Right atrium auricular region (tissue), 2 donors: ENCODE data around the gene SLC39A11. TPM values are rescaled to one million over a fixed set of nuclear protein-coding genes. Genes with fewer than 3 reads are reported as not detected.
"Not testable (repeated sequence)": the region's sequence is repeated elsewhere in the genome, so short reads cannot be mapped to it uniquely, and the experiment has no call there.

ENCODE experiments used
- DNase-seq: peaks from one replicate; pipeline ENCODE4 v3.0.0-alpha.2; 2019; ENCODE audit warnings: low spot score
- H3K27ac ChIP-seq, 2 donors: fragments of 200-600 bp; sonication (generic); 1 replicate in 1 of 2; 2 replicates in 1 of 2; pipeline ENCODE4 v1.5.1; 2016 to 2019
- H3K27me3 ChIP-seq, 2 donors: fragments of 200-600 bp; sonication (generic); one replicate each; pipeline versions ENCODE4 v1.5.1 to v1.6.0; 2017 to 2019
- H3K36me3 ChIP-seq: fragments of 200-600 bp; sonication (generic); one replicate; pipeline ENCODE4 v1.5.1; 2016
- H3K4me1 ChIP-seq, 2 donors: fragments of 200-600 bp; sonication (generic); one replicate each; pipeline versions ENCODE4 v1.5.1 to v1.6.0; 2017 to 2019
- H3K4me3 ChIP-seq, 2 donors: fragments of 200-600 bp; sonication (generic); 1 replicate in 1 of 2; 2 replicates in 1 of 2; pipeline ENCODE4 v1.5.1; 2017 to 2019; ENCODE audit warnings: mild to moderate bottlenecking in 1 of 2, moderate library complexity in 1 of 2
- H3K9me3 ChIP-seq, 2 donors: fragments of 200-600 bp; sonication (generic); one replicate each; pipeline ENCODE4 v1.5.1; 2019
- CTCF ChIP-seq, 2 donors: fragments of 200-600 bp; sonication (generic); IDR thresholded peaks; one replicate each; pipeline ENCODE4 v1.5.1; 2019; ENCODE audit warnings: antibody characterized with exemption in 2 of 2
- total RNA-seq, 2 donors: library from RNA; depleted of rRNA; stranded (reverse); fragments of >200 nt; gene quantifications; one replicate each; pipeline ENCODE4 v1.1.0, GENCODE V29; 2016

SLC39A11 gene
- total RNA-seq, 2 donors from 2014 or later: 7.4 to 15.5 TPM

GRCh38 chr17:72998343-72998742 lies 94.1 kb downstream of the SLC39A11 start:
- no peaks in the 10 kb centered on the region for H3K36me3 ChIP-seq
- no peak for DNase-seq
- H3K27ac ChIP-seq: no peak overlapping the region
- TF ChIP-seq CTCF (IDR thresholded peaks at IDR 0.05): no peak
- no peak overlapping the region for H3K4me3 ChIP-seq
- H3K27me3 ChIP-seq: no peaks in the 10 kb centered on the region
- H3K4me1 ChIP-seq: no peaks in the 10 kb centered on the region
- no peaks in the 10 kb centered on the region for H3K9me3 ChIP-seq

GRCh38 chr17:72997559-72997958 lies 94.9 kb downstream of the SLC39A11 start:
- no peak for DNase-seq
- H3K4me3 ChIP-seq: no peak overlapping the region
- no peaks in the 10 kb centered on the region for H3K27me3 ChIP-seq
- H3K4me1 ChIP-seq: no peaks in the 10 kb centered on the region
- no peaks in the 10 kb centered on the region for H3K36me3 ChIP-seq
- no peak overlapping the region for H3K27ac ChIP-seq
- H3K9me3 ChIP-seq: no peaks in the 10 kb centered on the region
- no peak for TF ChIP-seq CTCF (IDR thresholded peaks at IDR 0.05)

GRCh38 chr17:72996791-72997190 lies 95.7 kb downstream of the SLC39A11 start:
- H3K36me3 ChIP-seq: no peaks in the 10 kb centered on the region
- H3K27ac ChIP-seq: no peak overlapping the region
- no peaks in the 10 kb centered on the region for H3K4me1 ChIP-seq
- H3K9me3 ChIP-seq: no peaks in the 10 kb centered on the region
- no peak for TF ChIP-seq CTCF (IDR thresholded peaks at IDR 0.05)
- no peak overlapping the region for H3K4me3 ChIP-seq
- DNase-seq: no peak
- no peaks in the 10 kb centered on the region for H3K27me3 ChIP-seq

GRCh38 chr17:72995008-72995656 lies 97.4 kb downstream of the SLC39A11 start:
- no peak for TF ChIP-seq CTCF (IDR thresholded peaks at IDR 0.05)
- Histone ChIP-seq H3K27ac (no peak overlapping the region), H3K36me3 (no peaks in the 10 kb centered on the region), H3K4me1 (no peaks in the 10 kb centered on the region), H3K4me3 (no peak overlapping the region), H3K27me3 (no peaks in the 10 kb centered on the region), H3K9me3 (no peaks in the 10 kb centered on the region)
- no peak for DNase-seq

GRCh38 chr17:72992783-72993467 lies 99.6 kb downstream of the SLC39A11 start:
- H3K27me3 ChIP-seq, DNase-seq, H3K9me3 ChIP-seq, H3K36me3 ChIP-seq, H3K4me3 ChIP-seq, H3K4me1 ChIP-seq, H3K27ac ChIP-seq: not testable (repeated sequence)

GRCh38 chr17:72991651-72992050 lies 100.8 kb downstream of the SLC39A11 start:
- Histone ChIP-seq H3K27me3 (no peaks in the 10 kb centered on the region), H3K9me3 (no peaks in the 10 kb centered on the region), H3K4me1 (no peaks in the 10 kb centered on the region), H3K36me3 (no peaks in the 10 kb centered on the region), H3K27ac (no peak overlapping the region), H3K4me3 (no peak overlapping the region)
- no peak for TF ChIP-seq CTCF (IDR thresholded peaks at IDR 0.05)
- DNase-seq: no peak
